ENCODE data around the gene TRIM33. TPM values are rescaled to one million over a fixed set of nuclear protein-coding genes. Genes with fewer than 3 reads are reported as not detected.

Gene TRIM33
- total and polyA plus RNA-seq, 10 of the 15 experiments (the other 5 are each of a cell fraction or from before 2014, with no cell fraction given), result 9.0 to 40.3 (median 22.0) TPM

DNA sequence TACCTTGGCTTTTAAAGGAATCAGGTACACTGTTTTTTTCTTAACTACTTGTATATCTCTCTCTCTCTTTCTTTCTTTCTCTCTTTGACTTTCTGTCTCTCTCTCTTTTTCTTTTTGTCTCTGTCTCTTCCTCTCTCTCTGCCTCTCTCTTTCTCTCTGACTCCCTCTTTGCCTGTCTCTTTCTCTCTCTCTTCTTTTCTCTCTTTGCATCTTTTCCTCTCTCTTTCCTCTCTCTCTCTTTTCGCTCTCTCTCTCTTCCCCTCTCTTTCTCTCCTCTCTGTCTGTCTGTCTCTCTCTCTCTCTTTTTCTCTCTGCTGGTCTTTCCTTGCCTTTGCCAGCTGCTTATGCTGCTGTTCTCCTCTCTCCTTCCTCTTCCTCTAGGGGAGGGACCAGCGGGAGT, 143.2 kb downstream of the TRIM33 start:
- 43% methylated on average over 2 of the region's 2 CpGs for WGBS (ENCODE audit: insufficient coverage, insufficient replicate concordance, low lambda C conversion rate, missing lambda C conversion rate)
- FAIRE-seq (no peak), ATAC-seq (no peak), DNase-seq (ENCODE audit: low read depth, low spot score) (no peak)
- Histone ChIP-seq H3K4me3 (no peak overlapping the region), H3K27ac (ENCODE audit: control insufficient read depth, insufficient read depth) (no peak overlapping the region), H3K4me1 (ENCODE audit: control insufficient read depth, insufficient read depth, low read length) (no peaks in the 10 kb centered on the region), H2AFZ (ENCODE audit: control insufficient read depth, low read depth, low read length) (no peak overlapping the region), H3K9me3 (replicated peaks; ENCODE audit: control insufficient read depth, insufficient read depth, low read length) (peaks cover 1% of the 10 kb centered on the region), H3K36me3 (ENCODE audit: control insufficient read depth in 2 of 2, insufficient read depth in 2 of 2, low read length in 1 of 2) (no peaks in the 10 kb centered on the region), H3K79me2 (ENCODE audit: control insufficient read depth, insufficient read depth, low read length) (no peaks in the 10 kb centered on the region), H4K20me1 (ENCODE audit: control insufficient read depth, insufficient read depth) (no peaks in the 10 kb centered on the region), H3K9ac (ENCODE audit: control insufficient read depth, insufficient read depth, low read length) (no peak overlapping the region), H3K4me2 (ENCODE audit: control insufficient read depth, insufficient read depth) (no peak overlapping the region), H3K27me3 (replicated peaks in 1 of 2; ENCODE audit: control insufficient read depth in 2 of 2, insufficient read depth in 2 of 2, low read length in 1 of 2) (no peaks in the 10 kb centered on the region)
- CTCF ChIA-PET, result no interaction called here
- TF ChIP-seq, protein P1, sequence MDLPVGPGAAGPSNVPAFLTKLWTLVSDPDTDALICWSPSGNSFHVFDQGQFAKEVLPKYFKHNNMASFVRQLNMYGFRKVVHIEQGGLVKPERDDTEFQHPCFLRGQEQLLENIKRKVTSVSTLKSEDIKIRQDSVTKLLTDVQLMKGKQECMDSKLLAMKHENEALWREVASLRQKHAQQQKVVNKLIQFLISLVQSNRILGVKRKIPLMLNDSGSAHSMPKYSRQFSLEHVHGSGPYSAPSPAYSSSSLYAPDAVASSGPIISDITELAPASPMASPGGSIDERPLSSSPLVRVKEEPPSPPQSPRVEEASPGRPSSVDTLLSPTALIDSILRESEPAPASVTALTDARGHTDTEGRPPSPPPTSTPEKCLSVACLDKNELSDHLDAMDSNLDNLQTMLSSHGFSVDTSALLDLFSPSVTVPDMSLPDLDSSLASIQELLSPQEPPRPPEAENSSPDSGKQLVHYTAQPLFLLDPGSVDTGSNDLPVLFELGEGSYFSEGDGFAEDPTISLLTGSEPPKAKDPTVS (IDR thresholded peaks at IDR 0.05; ENCODE audit: low read depth, low read length), result no peak
- no peak for TF ChIP-seq RCOR1 (conservative IDR thresholded peaks at IDR 0.05; ENCODE audit: low read depth, low read length)
- TF ChIP-seq BRCA1 (IDR thresholded peaks at IDR 0.05; ENCODE audit: low read depth, low read length), result no peak
- TF ChIP-seq, protein P2, sequence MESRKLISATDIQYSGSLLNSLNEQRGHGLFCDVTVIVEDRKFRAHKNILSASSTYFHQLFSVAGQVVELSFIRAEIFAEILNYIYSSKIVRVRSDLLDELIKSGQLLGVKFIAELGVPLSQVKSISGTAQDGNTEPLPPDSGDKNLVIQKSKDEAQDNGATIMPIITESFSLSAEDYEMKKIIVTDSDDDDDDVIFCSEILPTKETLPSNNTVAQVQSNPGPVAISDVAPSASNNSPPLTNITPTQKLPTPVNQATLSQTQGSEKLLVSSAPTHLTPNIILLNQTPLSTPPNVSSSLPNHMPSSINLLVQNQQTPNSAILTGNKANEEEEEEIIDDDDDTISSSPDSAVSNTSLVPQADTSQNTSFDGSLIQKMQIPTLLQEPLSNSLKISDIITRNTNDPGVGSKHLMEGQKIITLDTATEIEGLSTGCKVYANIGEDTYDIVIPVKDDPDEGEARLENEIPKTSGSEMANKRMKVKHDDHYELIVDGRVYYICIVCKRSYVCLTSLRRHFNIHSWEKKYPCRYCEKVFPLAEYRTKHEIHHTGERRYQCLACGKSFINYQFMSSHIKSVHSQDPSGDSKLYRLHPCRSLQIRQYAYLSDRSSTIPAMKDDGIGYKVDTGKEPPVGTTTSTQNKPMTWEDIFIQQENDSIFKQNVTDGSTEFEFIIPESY (IDR thresholded peaks at IDR 0.05), result no peak
- TF ChIP-seq TBL1XR1 (IDR thresholded peaks at IDR 0.05; ENCODE audit: low read depth, low read length), result no peak
- TF ChIP-seq CHD2 (IDR thresholded peaks at IDR 0.05; ENCODE audit: borderline replicate concordance, low read depth, low read length), result no peak
- no peak for TF ChIP-seq BACH1 (IDR thresholded peaks at IDR 0.05; ENCODE audit: borderline replicate concordance)
- TF ChIP-seq TCF7 (IDR thresholded peaks at IDR 0.05; ENCODE audit: borderline replicate concordance), result no peak
- TF ChIP-seq SRF (IDR thresholded peaks at IDR 0.05; ENCODE audit: low read depth in 2 of 2, low read length in 2 of 2), result no peak
- TF ChIP-seq IKZF1 (conservative IDR thresholded peaks at IDR 0.05), result no peak
- TF ChIP-seq EGR1 (IDR thresholded peaks at IDR 0.05; ENCODE audit: borderline replicate concordance in 1 of 2, low read depth in 2 of 2, low read length in 2 of 2), result no peak
- TF ChIP-seq NR2F1 (conservative IDR thresholded peaks at IDR 0.05), result no peak
- TF ChIP-seq HDGF (IDR thresholded peaks at IDR 0.05), result no peak
- no peak for TF ChIP-seq NRF1 (conservative IDR thresholded peaks at IDR 0.05; ENCODE audit: low read depth, low read length)
- TF ChIP-seq TAF1 (IDR thresholded peaks at IDR 0.05; ENCODE audit: borderline replicate concordance, low read depth, low read length), result no peak
- TF ChIP-seq CBFB (IDR thresholded peaks at IDR 0.05; ENCODE audit: low read depth), result no peak
- TF ChIP-seq, protein P3, sequence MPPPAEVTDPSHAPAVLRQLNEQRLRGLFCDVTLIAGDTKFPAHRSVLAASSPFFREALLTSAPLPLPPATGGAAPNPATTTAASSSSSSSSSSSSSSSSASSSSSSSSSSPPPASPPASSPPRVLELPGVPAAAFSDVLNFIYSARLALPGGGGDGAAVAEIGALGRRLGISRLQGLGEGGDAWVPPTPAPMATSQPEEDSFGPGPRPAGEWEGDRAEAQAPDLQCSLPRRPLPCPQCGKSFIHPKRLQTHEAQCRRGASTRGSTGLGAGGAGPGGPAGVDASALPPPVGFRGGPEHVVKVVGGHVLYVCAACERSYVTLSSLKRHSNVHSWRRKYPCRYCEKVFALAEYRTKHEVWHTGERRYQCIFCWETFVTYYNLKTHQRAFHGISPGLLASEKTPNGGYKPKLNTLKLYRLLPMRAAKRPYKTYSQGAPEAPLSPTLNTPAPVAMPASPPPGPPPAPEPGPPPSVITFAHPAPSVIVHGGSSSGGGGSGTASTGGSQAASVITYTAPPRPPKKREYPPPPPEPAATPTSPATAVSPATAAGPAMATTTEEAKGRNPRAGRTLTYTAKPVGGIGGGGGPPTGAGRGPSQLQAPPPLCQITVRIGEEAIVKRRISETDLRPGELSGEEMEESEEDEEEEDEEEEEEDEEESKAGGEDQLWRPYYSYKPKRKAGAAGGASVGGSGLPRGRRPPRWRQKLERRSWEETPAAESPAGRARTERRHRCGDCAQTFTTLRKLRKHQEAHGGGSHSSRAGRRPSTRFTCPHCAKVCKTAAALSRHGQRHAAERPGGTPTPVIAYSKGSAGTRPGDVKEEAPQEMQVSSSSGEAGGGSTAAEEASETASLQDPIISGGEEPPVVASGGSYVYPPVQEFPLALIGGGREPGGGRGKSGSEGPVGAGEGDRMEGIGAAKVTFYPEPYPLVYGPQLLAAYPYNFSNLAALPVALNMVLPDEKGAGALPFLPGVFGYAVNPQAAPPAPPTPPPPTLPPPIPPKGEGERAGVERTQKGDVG (CRISPR knock-in tag; IDR thresholded peaks at IDR 0.05), result no peak
- TF ChIP-seq SMAD5 (IDR thresholded peaks at IDR 0.05; ENCODE audit: low read depth), result no peak
- POLR2A ChIA-PET, result no interaction called here
- RAD21 ChIA-PET (ENCODE audit: unreplicated experiment), result no interaction called here
- intact Hi-C loops (cut with micrococcal nuclease; ENCODE audit: unreplicated experiment) (no loop called here), in situ Hi-C loops (cut with MboI) (no loop called here)
- SMC1A ChIA-PET (ENCODE audit: uncharacterized antibody, unreplicated experiment), result no interaction called here
- no TSS peak for BruUV-seq (replicated peaks)
